T47D (cell line): ENCODE results near the gene LY6G6F.

Source experiments
- DNase-seq, 2 experiments: peaks; one replicate each; pipeline versions ENCODE4 v3.0.0 to v3.0.0-alpha.2; 2011 to 2012; ENCODE audit warnings: low read depth in 1 of 2, low spot score in 1 of 2
- JUND ChIP-seq: IDR thresholded peaks from 2 replicates; pipeline ENCODE4 v1.6.1; 2012; ENCODE audit warnings: low read depth
- in situ Hi-C: cut with HindIII; loops from 2 replicates; pipeline ENCODE4 v1.10.0; 2016; ENCODE audit warnings: low sequenced_read_pairs, low pct_unique_long_range_greater_than_20kb

LY6G6F gene

DNA sequence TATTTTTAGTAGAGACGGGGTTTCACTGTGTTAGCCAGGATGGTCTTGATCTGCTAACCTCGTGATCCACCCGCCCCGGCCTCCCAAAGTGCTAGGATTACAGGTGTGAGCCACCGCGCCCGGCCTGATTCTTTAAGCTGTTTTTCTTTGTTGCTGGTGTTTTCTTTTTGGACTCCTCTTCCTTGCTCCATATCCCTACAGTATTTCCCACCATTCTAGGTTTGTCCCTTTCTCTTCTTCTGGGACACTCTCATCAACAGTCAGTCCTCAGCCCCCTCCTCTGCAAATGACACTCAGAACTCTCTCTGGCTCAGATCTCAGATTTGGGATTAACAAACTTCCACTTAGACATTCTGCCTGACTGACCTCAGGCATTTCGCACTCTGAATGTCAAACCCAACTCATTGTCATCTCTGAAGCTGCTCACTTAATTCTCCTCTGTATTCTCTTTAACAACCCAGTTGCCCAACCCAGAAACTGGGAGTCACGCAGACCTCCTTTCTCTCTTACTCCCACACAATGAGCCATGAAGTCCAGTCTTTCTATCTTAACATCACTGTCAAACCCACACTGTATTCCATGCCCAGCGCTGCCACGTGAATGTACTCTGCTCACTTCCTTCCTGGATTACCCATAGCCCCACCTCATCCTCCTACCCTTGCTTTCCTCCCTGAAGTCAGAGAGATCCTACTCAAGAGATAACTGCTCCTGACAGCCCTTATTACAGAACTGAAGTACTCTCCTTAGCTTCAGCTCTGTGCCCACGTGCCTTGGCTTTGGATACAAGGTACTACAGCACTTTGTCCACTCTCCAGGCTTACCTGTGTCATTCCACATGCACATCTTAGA is 19.1 kb downstream of the LY6G6F start:
- in situ Hi-C loops = no loop called here
- DNase-seq = no peak
- TF ChIP-seq JUND = no peak

DNA sequence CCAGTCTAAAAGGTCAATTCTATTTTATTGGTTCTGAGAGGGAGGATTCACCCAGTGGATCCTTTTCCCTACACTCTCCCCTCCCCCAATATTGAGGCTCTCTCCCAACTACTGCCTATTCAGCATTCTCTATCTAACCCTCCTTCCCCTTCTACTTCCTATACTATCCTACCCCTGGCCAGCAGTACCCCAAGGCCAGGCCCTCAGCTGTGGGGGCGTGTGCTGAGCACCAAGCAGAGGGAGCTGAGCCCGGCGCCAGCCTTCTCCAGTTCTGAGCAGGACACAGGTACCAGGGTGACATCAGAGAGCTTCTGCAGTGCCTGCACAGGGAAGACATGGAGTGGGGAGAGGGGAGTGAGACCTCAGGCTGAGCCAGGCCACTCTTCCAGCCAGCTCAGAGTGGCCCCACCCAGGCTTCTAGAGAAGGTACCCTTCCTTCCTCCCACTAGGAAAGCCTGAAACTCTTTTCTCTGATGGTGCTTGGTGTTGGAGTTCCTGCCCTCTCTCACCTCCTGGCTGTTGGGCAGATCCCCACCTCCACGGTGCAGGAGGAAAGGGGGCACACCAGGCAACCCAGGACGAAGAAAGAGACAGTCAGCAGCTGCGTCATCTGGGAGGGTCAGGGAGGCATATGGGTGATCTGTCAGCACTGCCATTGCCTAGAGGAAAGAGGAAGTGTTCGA is 20.5 kb downstream of the LY6G6F start:
- TF ChIP-seq JUND = no peak
- in situ Hi-C loops = no loop called here
- no peak for DNase-seq

DNA sequence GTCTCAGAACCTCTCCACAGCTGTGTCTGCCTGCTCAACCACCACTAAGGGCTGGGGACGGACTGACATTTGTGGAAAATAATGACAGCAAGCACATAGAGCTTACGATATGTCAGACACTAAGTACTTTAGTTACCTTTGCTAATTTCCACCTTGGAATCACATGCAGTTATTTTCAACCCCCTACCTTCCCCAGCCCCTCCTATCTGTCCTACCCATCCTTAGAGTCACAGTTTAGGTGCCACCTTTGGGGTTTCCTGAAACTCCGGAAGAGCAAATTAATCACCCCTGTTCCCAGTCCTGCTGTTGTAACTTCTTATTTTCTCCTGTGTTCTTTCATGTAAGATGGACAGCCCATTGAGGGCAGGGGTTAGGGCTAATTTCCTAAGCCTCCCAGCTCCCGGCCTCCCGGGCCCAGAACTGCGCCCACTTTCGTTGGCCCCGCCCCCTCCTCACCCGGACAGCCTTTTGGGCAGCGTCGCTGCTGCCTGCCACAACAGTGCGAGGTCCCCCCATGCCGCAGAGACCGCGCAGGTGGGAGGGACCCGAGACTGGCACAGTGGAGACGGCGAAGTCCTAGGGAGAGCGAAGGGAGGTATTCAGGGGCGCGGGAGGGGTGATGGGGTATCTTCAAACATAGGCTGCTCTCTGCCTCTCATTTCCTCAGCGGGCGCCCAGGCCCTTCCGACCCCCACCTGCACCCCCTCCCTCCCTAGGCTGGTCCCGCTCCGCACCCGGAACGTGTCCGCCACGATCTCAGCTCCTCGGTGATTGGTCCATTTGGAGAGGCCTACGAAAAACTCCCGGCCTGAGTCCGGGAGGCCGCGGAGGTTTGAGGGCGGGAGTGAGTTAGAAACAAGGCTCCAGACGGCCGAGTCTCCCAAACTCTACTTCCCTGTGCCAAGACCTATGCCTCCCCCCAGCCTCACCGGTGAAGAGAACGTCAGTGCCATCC is 21.3 kb downstream of the LY6G6F start:
- no peak for TF ChIP-seq JUND

DNA sequence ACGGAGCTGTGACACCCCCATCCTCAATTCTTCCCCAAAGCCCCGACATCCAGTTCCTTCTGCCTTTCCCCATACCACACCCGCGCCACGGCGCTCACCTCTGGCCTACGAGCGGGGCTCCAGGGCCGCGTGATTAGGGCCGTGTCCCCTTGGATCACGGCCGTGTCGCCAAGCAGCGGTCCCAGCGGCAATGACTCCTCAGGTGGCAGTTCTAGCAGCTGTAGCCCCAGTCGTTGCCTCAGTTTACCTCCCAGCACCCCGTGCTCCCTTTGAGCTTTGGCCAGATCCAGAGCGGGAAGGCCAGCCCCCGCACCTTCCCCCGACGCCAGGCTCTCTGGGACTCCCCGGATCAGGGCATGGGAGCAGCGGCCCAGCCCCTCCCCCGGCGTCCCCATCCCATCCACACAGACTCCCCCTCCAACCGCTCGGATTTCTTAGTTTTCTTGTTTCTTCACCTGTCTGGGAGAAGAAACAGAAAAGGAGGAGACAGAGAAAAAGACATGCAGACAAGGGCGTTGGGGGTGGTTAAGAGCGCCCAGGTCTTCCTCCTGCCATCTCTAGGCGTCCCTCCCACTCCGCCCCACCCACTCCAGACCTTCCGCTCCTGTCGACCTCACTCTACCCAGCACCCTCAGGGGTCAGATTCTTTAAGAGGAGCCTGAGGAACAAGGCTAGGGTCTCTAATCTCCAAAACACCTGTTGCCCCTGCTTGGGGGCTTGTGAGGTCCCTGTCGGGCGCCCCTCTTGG is 22.3 kb downstream of the LY6G6F start, which contains the start of gene DDAH2:
TSS of gene DDAH2 (minus strand) at position 533 of the 748 bp plus-strand sequence. CDS start at position 395, 138 bp downstream.
- TF ChIP-seq JUND = no peak
- in situ Hi-C loops = no loop called here
- peak in 1 of 2 experiments; percentile 55 for DNase-seq

More for the DNA sequence above, 21.3 kb downstream of the LY6G6F start:
- in situ Hi-C loops = no loop called here
- peak; percentile 57 to 66 for DNase-seq

DNA sequence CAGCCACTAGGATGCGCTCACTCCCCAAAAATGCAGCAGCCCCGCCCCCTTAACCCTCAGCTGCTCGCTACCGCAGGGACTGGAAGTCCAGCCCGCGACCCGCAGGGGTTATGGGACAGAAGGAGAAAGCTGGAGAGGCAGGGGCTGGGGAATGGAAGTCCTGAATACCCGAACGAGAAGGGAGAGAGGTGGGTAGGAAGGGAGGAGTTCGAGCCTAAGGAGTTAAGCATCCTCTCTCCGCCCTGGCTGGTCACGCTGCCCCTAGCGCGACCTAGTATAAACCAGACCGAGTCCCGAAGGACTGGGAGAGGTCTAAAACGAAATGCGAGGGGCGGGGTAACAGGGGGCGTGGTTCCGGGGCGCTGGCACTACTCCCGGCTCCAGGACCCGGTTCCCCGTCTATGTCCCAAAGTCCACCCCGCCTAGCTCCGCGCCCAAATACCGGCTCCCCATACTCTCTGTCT is 22.9 kb downstream of the LY6G6F start:
- in situ Hi-C loops = no loop called here
- no peak for TF ChIP-seq JUND
- peak; percentile 90 to 94 for DNase-seq

DNA sequence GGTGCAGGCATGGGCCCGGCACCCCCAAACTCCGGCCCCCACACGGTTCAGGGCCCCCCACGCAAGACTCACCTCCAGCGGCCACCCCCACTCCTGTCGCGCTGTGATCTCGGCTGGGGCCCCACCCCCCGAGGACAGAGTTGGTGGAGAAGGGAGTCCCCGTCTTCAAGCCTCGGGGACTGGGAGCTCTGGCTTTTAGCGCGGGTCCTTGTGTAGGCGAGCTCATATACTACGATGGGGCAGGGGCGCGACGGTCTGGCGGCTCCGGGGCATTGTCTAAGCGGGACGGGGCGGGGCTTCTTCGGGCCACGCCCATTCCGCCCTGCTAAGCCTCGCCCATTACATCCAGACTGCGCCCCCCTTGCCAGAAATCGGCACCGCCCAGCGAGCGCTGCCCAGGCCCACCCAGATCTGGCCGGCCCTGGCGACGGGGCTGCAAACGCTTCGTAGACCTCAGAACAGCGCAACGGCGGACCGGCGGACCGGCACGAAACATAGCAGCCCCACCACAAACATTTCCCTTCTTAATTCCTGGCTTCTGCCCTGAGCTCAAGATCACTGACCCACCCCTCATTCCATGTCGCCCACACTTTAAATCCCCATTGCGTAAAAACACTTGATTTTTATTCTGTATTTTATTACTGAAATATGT is 23.4 kb downstream of the LY6G6F start:
- DNase-seq = peak; percentile 53 to 73
- in situ Hi-C loops = no loop called here
- TF ChIP-seq JUND = no peak

DNA sequence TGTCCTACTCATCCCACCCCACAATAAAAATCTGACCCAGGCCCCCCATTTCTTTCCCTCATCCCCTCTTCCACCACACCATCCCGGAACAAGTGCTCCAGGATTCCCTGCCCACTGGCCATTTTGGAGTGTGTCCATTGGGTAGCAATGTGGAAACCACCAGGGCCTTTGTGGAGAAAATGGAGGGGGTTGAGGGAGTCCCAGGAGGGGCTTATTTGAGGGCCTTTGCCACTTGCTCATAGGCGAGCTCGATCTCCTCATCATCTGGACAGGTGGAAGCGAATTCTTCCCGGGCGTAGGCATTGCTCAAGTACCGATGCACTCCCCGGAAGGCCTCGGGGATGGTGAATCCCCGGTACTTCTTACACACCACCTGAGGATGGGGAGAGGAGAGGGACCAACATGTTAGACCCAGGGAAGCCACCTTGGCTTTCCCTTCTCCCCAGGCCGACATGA is 24.0 kb downstream of the LY6G6F start:
- TF ChIP-seq JUND = no peak
- DNase-seq = no peak
- in situ Hi-C loops = no loop called here

DNA sequence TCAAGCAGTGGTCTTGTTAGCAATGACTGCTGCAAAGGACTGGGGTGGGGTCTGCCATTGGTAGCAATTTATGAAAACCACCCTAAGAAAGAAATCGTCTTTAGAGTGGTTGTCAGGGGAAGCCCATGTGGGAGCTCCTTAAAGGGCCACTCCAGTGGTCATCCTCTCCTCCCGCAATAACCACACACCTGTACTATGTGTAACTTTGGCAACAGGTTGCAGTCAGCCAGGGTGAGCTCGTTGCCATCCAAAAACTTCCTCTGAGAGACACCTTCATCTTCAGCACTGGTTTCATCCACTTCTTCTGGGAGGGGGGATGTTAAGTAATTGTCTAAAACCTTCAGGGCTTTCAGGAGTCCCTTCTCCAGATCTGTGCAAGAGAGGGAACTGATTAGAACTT is 25.4 kb downstream of the LY6G6F start:
- no peak for TF ChIP-seq JUND
- in situ Hi-C loops = no loop called here

DNA sequence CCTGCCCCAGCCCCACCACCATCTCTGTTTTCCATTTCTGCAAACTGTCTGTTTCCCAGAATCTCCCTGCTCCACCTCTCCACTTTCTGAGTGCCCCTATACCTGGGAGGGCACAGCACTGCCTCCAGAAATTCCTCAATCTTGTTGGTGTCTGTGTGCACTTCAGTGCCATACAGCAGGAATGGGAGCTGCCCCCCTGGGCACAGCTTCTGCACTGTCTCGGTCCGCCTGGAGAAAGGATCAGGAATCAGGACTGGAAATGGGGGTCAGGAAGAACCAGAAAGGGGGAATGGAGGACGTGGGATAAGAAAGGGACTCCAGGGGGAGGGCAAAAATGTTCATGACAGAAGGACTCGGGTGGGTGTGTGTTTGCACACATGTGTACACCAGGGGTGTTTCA is 27.1 kb downstream of the LY6G6F start:
- no peak for TF ChIP-seq JUND

More for the DNA sequence above, 25.4 kb downstream of the LY6G6F start:
- no peak for DNase-seq

DNA sequence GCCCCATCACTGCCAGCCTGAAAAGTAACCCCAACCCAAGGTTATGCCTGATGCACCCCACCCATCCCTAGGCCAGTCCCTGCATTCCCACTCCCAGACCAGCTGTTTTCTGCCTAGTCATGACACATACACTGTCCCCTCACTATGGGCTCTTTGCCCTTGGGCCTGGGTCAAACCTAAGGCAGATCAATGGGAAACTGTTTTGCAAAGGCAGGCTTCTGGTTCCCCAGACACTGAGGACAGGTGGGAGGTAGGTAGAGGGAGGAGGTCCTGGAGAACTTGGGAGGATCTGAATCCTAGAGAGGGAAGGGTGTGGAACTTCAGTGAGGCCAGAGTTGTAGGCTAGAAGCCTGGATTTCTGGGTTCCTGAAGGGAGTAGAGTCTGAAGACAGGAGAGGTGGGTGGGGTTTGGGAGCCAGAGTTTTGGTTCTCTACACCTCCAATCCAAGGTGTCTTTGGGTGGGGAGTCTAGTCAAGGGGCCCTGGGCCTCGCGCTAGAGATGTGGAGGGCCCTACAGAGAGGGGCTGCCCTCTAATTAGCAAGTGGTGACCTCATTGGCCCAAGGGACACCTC is 27.7 kb downstream of the LY6G6F start:
- in situ Hi-C loops = no loop called here

More for the DNA sequence above, 27.1 kb downstream of the LY6G6F start:
- no peak for DNase-seq
- in situ Hi-C loops = no loop called here

More for the DNA sequence above, 27.7 kb downstream of the LY6G6F start:
- no peak for TF ChIP-seq JUND
- DNase-seq = no peak
